HepG2 (cell line): ENCODE measurements around the gene CSNK1A1. TPM values are rescaled to one million over a fixed set of nuclear protein-coding genes. Genes with fewer than 3 reads are reported as not detected.
A peak's percentile ranks its signal among the peaks of the same experiment; 100 is the strongest.

Experiments
- ATAC-seq: fragments of 200-7000 bp; cut with Tn5 transposase; 3 replicates; pipeline ENCODE4 v1.9.1; 2020; ENCODE audit warnings: mild to moderate bottlenecking, moderate library complexity
- BruUV-seq: library from RNA; stranded (reverse); fragments of 400-500 nt; replicated peaks from 2 replicates; lab custom pipeline; 2021; lab: Mats Ljungman, UMichigan
- CTCF ChIA-PET: fragments of 300-600 bp; formaldehyde crosslinking; extraction: SDS; loops from one replicate; lab custom pipeline; 2021; ENCODE audit warnings: low total read pairs, inconsistent platforms, low intra/inter-chr PET ratio; lab: Yijun Ruan, JAX
- POLR2A ChIA-PET: fragments of 350-600 bp; sonication (Branson Sonifier 250); formaldehyde crosslinking; loops from one replicate; lab custom pipeline; 2020; ENCODE audit warnings: antibody characterized with exemption, inconsistent platforms; lab: Yijun Ruan, JAX
- DNase-seq: peaks from one replicate; pipeline ENCODE4 v3.0.0-alpha.2; 2015; ENCODE audit warnings: low spot score
- FAIRE-seq: peaks from 3 replicates; lab custom pipeline; 2011; peaks lifted over from hg19 to GRCh38; lab: Jason Lieb, UNC
- H2AFZ ChIP-seq: one replicate; pipeline ENCODE4 v1.6.1; 2011; ENCODE audit warnings: low read length, inconsistent platforms
- H3K27ac ChIP-seq: fragments of 300-600 bp; 3 replicates; pipeline ENCODE4 v1.8.0; 2011; ENCODE audit warnings: mixed run types, mild to moderate bottlenecking, mixed read lengths, low read length, inconsistent platforms; ENCODE audit not compliant: insufficient read depth; ENCODE audit errors: extremely low read length
- H3K27me3 ChIP-seq, 2 experiments: fragments of 200-600 bp in 1 of 2; 2 replicates in 1 of 2; 3 replicates in 1 of 2; pipeline versions ENCODE4 v1.6.0 to v1.8.0; 2011; ENCODE audit warnings: low read length in 2 of 2, mild to moderate bottlenecking in 2 of 2, moderate library complexity in 2 of 2, inconsistent platforms in 1 of 2; ENCODE audit not compliant: insufficient read depth in 2 of 2, control insufficient read depth in 1 of 2
- H3K36me3 ChIP-seq, 2 experiments: fragments of 200-600 bp in 1 of 2; replicated peaks in 1 of 2; 2 replicates in 1 of 2; 3 replicates in 1 of 2; pipeline versions ENCODE4 v1.5.1 to v1.8.0; 2011; ENCODE audit warnings: low read length in 2 of 2, inconsistent platforms in 1 of 2; ENCODE audit not compliant: insufficient read depth in 2 of 2, control insufficient read depth in 1 of 2
- H3K4me1 ChIP-seq: 2 replicates; pipeline ENCODE4 v1.5.1; 2012; ENCODE audit warnings: low read length, inconsistent platforms; ENCODE audit not compliant: insufficient read depth
- H3K4me2 ChIP-seq: 2 replicates; pipeline ENCODE4 v1.6.0; 2011; ENCODE audit warnings: low read depth, low read length, inconsistent platforms
- H3K4me3 ChIP-seq, 3 experiments: fragments of 200-600 bp in 1 of 3; sonication (generic), shearing (Covaris generic) in 1 of 3; replicated peaks in 1 of 3; 2 replicates each; pipeline ENCODE4 v1.5.1; 2011 to 2016; ENCODE audit warnings: low read length in 3 of 3, inconsistent platforms in 2 of 3, low read depth in 2 of 3, mild to moderate bottlenecking in 2 of 3, control low read depth in 1 of 3, mixed read lengths in 1 of 3; ENCODE audit not compliant: insufficient read depth in 1 of 3
- H3K79me2 ChIP-seq: one replicate; pipeline ENCODE4 v1.6.1; 2011; ENCODE audit warnings: low read length, inconsistent platforms; ENCODE audit not compliant: insufficient read depth
- H3K9ac ChIP-seq: 2 replicates; pipeline ENCODE4 v1.6.0; 2011; ENCODE audit warnings: mild to moderate bottlenecking, low read depth, low read length, inconsistent platforms; ENCODE audit not compliant: insufficient read depth
- H3K9me3 ChIP-seq: 2 replicates; pipeline ENCODE4 v1.5.1; 2012; ENCODE audit warnings: mild to moderate bottlenecking, low read length
- H4K20me1 ChIP-seq: 2 replicates; pipeline ENCODE4 v1.6.0; 2011; ENCODE audit warnings: inconsistent platforms, mild to moderate bottlenecking, low read length, moderate library complexity; ENCODE audit not compliant: insufficient read depth
- BATF2 ChIP-seq: sonication (generic); formaldehyde crosslinking; IDR thresholded peaks from 2 replicates; pipeline ENCODE4 v1.8.0; 2022; ENCODE audit warnings: mild to moderate bottlenecking, missing genetic modification reagents, moderate library complexity
- CREM ChIP-seq, 2 experiments: sonication (generic) in 1 of 2; formaldehyde crosslinking in 1 of 2; IDR thresholded peaks; 2 replicates each; pipeline versions ENCODE4 v1.4.0 to v1.6.1; 2016 to 2020; ENCODE audit warnings: antibody characterized with exemption in 1 of 2, mild to moderate bottlenecking in 1 of 2, missing genetic modification reagents in 1 of 2
- GFI1 ChIP-seq: sonication (generic); formaldehyde crosslinking; IDR thresholded peaks from 2 replicates; pipeline ENCODE4 v1.5.0; 2020; ENCODE audit warnings: missing genetic modification reagents, mild to moderate bottlenecking, borderline replicate concordance
- HMGXB4 ChIP-seq, 2 experiments: sonication (generic) in 1 of 2; formaldehyde crosslinking in 1 of 2; IDR thresholded peaks; 2 replicates each; pipeline versions ENCODE4 v1.4.0 to v1.6.1; 2018 to 2020; ENCODE audit warnings: missing genetic modification reagents in 2 of 2, borderline replicate concordance in 1 of 2, low read depth in 1 of 2, mild to moderate bottlenecking in 1 of 2, missing biosample characterization in 1 of 2
- JUND ChIP-seq: sonication (generic); formaldehyde crosslinking; IDR thresholded peaks from 2 replicates; pipeline ENCODE4 v1.8.0; 2022; ENCODE audit warnings: mild to moderate bottlenecking, missing genetic modification reagents
- KAT2B ChIP-seq: fragments of 150-350 bp; IDR thresholded peaks from 2 replicates; pipeline ENCODE4 v1.6.1; 2014; ENCODE audit warnings: low read depth, low read length, borderline replicate concordance
- NKX3-1 ChIP-seq: sonication (generic); formaldehyde crosslinking; IDR thresholded peaks from 2 replicates; pipeline ENCODE4 v1.5.0; 2020; ENCODE audit warnings: missing genetic modification reagents
- RBM39 ChIP-seq: fragments of 200-400 bp; formaldehyde crosslinking; IDR thresholded peaks from one replicate; pipeline ENCODE4 v1.6.1; 2018; ENCODE audit warnings: antibody characterized with exemption, mild to moderate bottlenecking, low read depth, low read length; ENCODE audit not compliant: poor library complexity, severe bottlenecking
- TAF15 ChIP-seq: fragments of 200-400 bp; formaldehyde crosslinking; IDR thresholded peaks from one replicate; pipeline ENCODE4 v1.6.1; 2018; ENCODE audit warnings: mild to moderate bottlenecking, low read depth, low read length; ENCODE audit not compliant: poor library complexity, severe bottlenecking
- TBP ChIP-seq: sonication (generic); formaldehyde crosslinking; IDR thresholded peaks from 2 replicates; pipeline ENCODE4 v1.5.0; 2020; ENCODE audit warnings: missing genetic modification reagents
- ZBTB25 ChIP-seq: IDR thresholded peaks from 2 replicates; pipeline ENCODE4 v1.6.1; 2018; ENCODE audit warnings: missing genetic modification reagents
- ZFP36 ChIP-seq: fragments of 150-350 bp; IDR thresholded peaks from 2 replicates; pipeline ENCODE4 v1.6.1; 2018; ENCODE audit warnings: borderline replicate concordance, low read length, low read depth; ENCODE audit not compliant: partially characterized antibody
- ZNF329 ChIP-seq: sonication (generic); formaldehyde crosslinking; IDR thresholded peaks from 2 replicates; pipeline ENCODE4 v1.9.0; 2021; ENCODE audit warnings: low read depth, mild to moderate bottlenecking, missing genetic modification reagents
- ZNF432 ChIP-seq: sonication (generic); formaldehyde crosslinking; IDR thresholded peaks from 2 replicates; pipeline ENCODE4 v1.5.0; 2020; ENCODE audit warnings: missing genetic modification reagents, mild to moderate bottlenecking, borderline replicate concordance
- ZNF468 ChIP-seq: sonication (generic); formaldehyde crosslinking; IDR thresholded peaks from 2 replicates; pipeline ENCODE4 v1.8.0; 2022; ENCODE audit warnings: mild to moderate bottlenecking, moderate library complexity, missing genetic modification reagents
- ZNF510 ChIP-seq: sonication (generic); formaldehyde crosslinking; IDR thresholded peaks from 2 replicates; pipeline ENCODE4 v1.4.0; 2020; ENCODE audit warnings: low read depth, mild to moderate bottlenecking, missing genetic modification reagents
- ZNF549 ChIP-seq: sonication (generic); formaldehyde crosslinking; IDR thresholded peaks from 2 replicates; pipeline ENCODE4 v1.5.0; 2020; ENCODE audit warnings: missing genetic modification reagents
- ZNF556 ChIP-seq: sonication (generic); formaldehyde crosslinking; IDR thresholded peaks from 2 replicates; pipeline ENCODE4 v1.4.0; 2020; ENCODE audit warnings: mild to moderate bottlenecking, missing genetic modification reagents, borderline replicate concordance
- ZNF800 ChIP-seq: sonication (generic); formaldehyde crosslinking; IDR thresholded peaks from 2 replicates; pipeline ENCODE4 v1.4.0; 2020; ENCODE audit warnings: missing genetic modification reagents
- WGBS: methylation state at CpG from one replicate; pipeline ENCODE4 v1.1.6; 2017; ENCODE audit warnings: low lambda C conversion rate; 5-methylcytosine and 5-hydroxymethylcytosine counted together
- in situ Hi-C: cut with HindIII; loops from 2 replicates; pipeline ENCODE4 v1.10.0; 2017; ENCODE audit warnings: low pct_unique_long_range_greater_than_20kb; ENCODE audit not compliant: extremely low pct_ligation_motif_present
- intact Hi-C: fragments of 100-400 bp; cut with micrococcal nuclease; formaldehyde crosslinking; loops from one replicate; pipeline ENCODE4 v1.10.0; 2022; ENCODE audit not compliant: unreplicated experiment
- polyA plus RNA-seq, 8 experiments: library from polyadenylated mRNA; depleted of rRNA in 3 of 8; stranded (reverse) in 7 of 8; unstranded in 1 of 8; fragments of >200 nt; fragmentation: Illumina TruSeq in 4 of 8; extraction: Trizol in 4 of 8; gene quantifications; 2 replicates each; pipeline versions ENCODE4 v1.2.1 to v1.2.3, GENCODE V29; 2011 to 2016; ENCODE audit warnings: low read depth in 4 of 8, missing spikeins in 1 of 8, mixed read lengths in 1 of 8; ENCODE audit not compliant: insufficient read depth in 1 of 8
- total RNA-seq, 5 experiments: library from RNA; depleted of rRNA; stranded (reverse); fragments of >200 nt; fragmentation: Illumina TruSeq; extraction: Trizol; gene quantifications; 2 replicates each; pipeline ENCODE4 v1.2.3, GENCODE V29; 2016; ENCODE audit warnings: low read depth in 1 of 5

The CSNK1A1 gene
- total and polyA plus RNA-seq, 2 of the 13 experiments (the other 11 are each of a cell fraction or from before 2014, with no cell fraction given): 89.0 to 149 TPM

- Histone ChIP-seq H3K4me3 (peak overlapping the region; percentile 0 to 64 (median 46); a peak in 4 of 6 replicates), H3K36me3 (no peaks in the 10 kb centered on the region), H3K9me3 (no peaks in the 10 kb centered on the region), H3K27ac (peak overlapping the region; percentile 56), H4K20me1 (no peaks in the 10 kb centered on the region), H2AFZ (peak overlapping the region; percentile 88), H3K79me2 (no peaks in the 10 kb centered on the region), H3K4me1 (peaks cover 63% of the 10 kb centered on the region), H3K4me2 (peak overlapping the region; percentile 94), H3K27me3 (no peaks in the 10 kb centered on the region), H3K9ac (peak overlapping the region; percentile 48)
- no TSS peak for BruUV-seq
- ChIA-PET POLR2A (interaction anchor here (1.0 to 2.7 kb wide), 3 partner anchors 11 to 135 kb away, joined by 3 to 13 read pairs (median 6); partner anchors contain the start of gene CSNK1A1), CTCF (no interaction called here)
- 3% methylated on average over 8 of the region's 13 CpGs for WGBS
- DNase-seq (peak; percentile 73), FAIRE-seq (peak; percentile 70), ATAC-seq (peak; percentile 60)
- in situ Hi-C loops (no loop called here), intact Hi-C loops (no loop called here)
- TF ChIP-seq ZNF329: no peak
- TF ChIP-seq KAT2B: no peak
- TF ChIP-seq GFI1 (CRISPR knock-in tag): no peak
- no peak for TF ChIP-seq ZBTB25 (CRISPR knock-in tag)
- TF ChIP-seq ZNF510 (CRISPR knock-in tag): no peak
- no peak for TF ChIP-seq TBP (CRISPR knock-in tag)
- no peak for TF ChIP-seq ZNF432 (CRISPR knock-in tag)
- no peak for TF ChIP-seq BATF2 (CRISPR knock-in tag)
- no peak for TF ChIP-seq ZFP36
- TF ChIP-seq CREM (IDR thresholded peaks at IDR 0.05): no peak
- no peak for TF ChIP-seq CREM (CRISPR knock-in tag; IDR thresholded peaks at IDR 0.05)
- TF ChIP-seq NKX3-1: no peak
- TF ChIP-seq ZNF800 (CRISPR knock-in tag): no peak
- TF ChIP-seq ZNF468 (CRISPR knock-in tag): no peak
- TF ChIP-seq RBM39: no peak
- no peak; the same call in 1 of the 2 replicates for TF ChIP-seq ZNF556
- no peak for TF ChIP-seq HMGXB4 (CRISPR knock-in tag; IDR thresholded peaks at IDR 0.05; ENCODE audit: borderline replicate concordance in 1 of 2, low read depth in 1 of 2)
- no peak for TF ChIP-seq ZNF549 (CRISPR knock-in tag)
- TF ChIP-seq TAF15: no peak
- 0 out of 2 replicates have a peak, but pooled peaks have one; percentile 61 for TF ChIP-seq JUND (CRISPR knock-in tag)
Observed at GRCh38 chr5:149455889-149456409, 95.3 kb downstream of the CSNK1A1 start.
